ENCODE measurements around the gene OR9G4.

The OR9G4 gene

GRCh38 chr11:56740886-56741285, 7.6 kb downstream of the OR9G4 start:
- POLR2A ChIA-PET: no interaction called here
- CTCF ChIA-PET: no interaction called here
- TF ChIP-seq FOXA1 (IDR thresholded peaks at IDR 0.05): no peak
- no peak for TF ChIP-seq SUZ12 (IDR thresholded peaks at IDR 0.05)
- TF ChIP-seq ZNF384 (IDR thresholded peaks at IDR 0.05): no peak
- TF ChIP-seq BHLHE40 (IDR thresholded peaks at IDR 0.05; ENCODE audit: borderline replicate concordance): no peak
- no peak for TF ChIP-seq CTBP1 (IDR thresholded peaks at IDR 0.05; ENCODE audit: borderline replicate concordance)
- TF ChIP-seq FOXK2 (IDR thresholded peaks at IDR 0.05): no peak
- no peak for TF ChIP-seq NFRKB (IDR thresholded peaks at IDR 0.05)
- TF ChIP-seq PKNOX1 (IDR thresholded peaks at IDR 0.05): no peak
- TF ChIP-seq ARNT (IDR thresholded peaks at IDR 0.05): no peak
- no peak for TF ChIP-seq L3MBTL2 (conservative IDR thresholded peaks at IDR 0.05)
- no peak for TF ChIP-seq SP1 (IDR thresholded peaks at IDR 0.05)
- no peak for TF ChIP-seq TARDBP (IDR thresholded peaks at IDR 0.05)
- TF ChIP-seq LEF1 (IDR thresholded peaks at IDR 0.05; ENCODE audit: borderline replicate concordance): no peak
- no peak for TF ChIP-seq HDGF (IDR thresholded peaks at IDR 0.05; ENCODE audit: borderline replicate concordance)
- DNase-seq (ENCODE audit: extremely low spot score): no peak

GRCh38 chr11:56740107-56740506, 8.4 kb downstream of the OR9G4 start:
- no peak for TF ChIP-seq LEF1 (IDR thresholded peaks at IDR 0.05; ENCODE audit: borderline replicate concordance)
- TF ChIP-seq BHLHE40 (IDR thresholded peaks at IDR 0.05; ENCODE audit: borderline replicate concordance): no peak
- TF ChIP-seq CTBP1 (IDR thresholded peaks at IDR 0.05; ENCODE audit: borderline replicate concordance): no peak
- no peak for TF ChIP-seq ZNF384 (IDR thresholded peaks at IDR 0.05)
- TF ChIP-seq ARNT (IDR thresholded peaks at IDR 0.05): no peak
- no peak for TF ChIP-seq FOXA1 (IDR thresholded peaks at IDR 0.05)
- no peak for TF ChIP-seq ELF4 (IDR thresholded peaks at IDR 0.05)
- no peak for TF ChIP-seq TARDBP (IDR thresholded peaks at IDR 0.05)
- no peak for TF ChIP-seq L3MBTL2 (conservative IDR thresholded peaks at IDR 0.05)
- POLR2A ChIA-PET: no interaction called here
- CTCF ChIA-PET: no interaction called here
- DNase-seq (ENCODE audit: extremely low spot score): no peak

- TF ChIP-seq BHLHE40 (IDR thresholded peaks at IDR 0.05; ENCODE audit: borderline replicate concordance): no peak
- no peak for TF ChIP-seq ELF4 (IDR thresholded peaks at IDR 0.05)
- no peak for TF ChIP-seq FOXA1 (IDR thresholded peaks at IDR 0.05)
- TF ChIP-seq FOXK2 (IDR thresholded peaks at IDR 0.05): no peak
- TF ChIP-seq TARDBP (IDR thresholded peaks at IDR 0.05): no peak
- no peak for TF ChIP-seq LEF1 (IDR thresholded peaks at IDR 0.05; ENCODE audit: borderline replicate concordance)
- no peak for TF ChIP-seq PKNOX1 (IDR thresholded peaks at IDR 0.05)
- TF ChIP-seq NFRKB (IDR thresholded peaks at IDR 0.05): no peak
- TF ChIP-seq SUZ12 (IDR thresholded peaks at IDR 0.05): no peak
- TF ChIP-seq L3MBTL2 (conservative IDR thresholded peaks at IDR 0.05): no peak
- DNase-seq (ENCODE audit: extremely low spot score): no peak
- ChIA-PET POLR2A (no interaction called here), CTCF (no interaction called here)
These were observed 28.0 kb downstream of the OR9G4 start for GRCh38 chr11:56720513-56720912.

- DNase-seq (ENCODE audit: extremely low spot score): no peak
- TF ChIP-seq FOXM1 (IDR thresholded peaks at IDR 0.05; ENCODE audit: borderline replicate concordance) (no peak), ELF4 (IDR thresholded peaks at IDR 0.05) (no peak), FOXK2 (IDR thresholded peaks at IDR 0.05) (no peak), BHLHE40 (IDR thresholded peaks at IDR 0.05; ENCODE audit: borderline replicate concordance) (no peak), ARNT (IDR thresholded peaks at IDR 0.05) (no peak), SP1 (IDR thresholded peaks at IDR 0.05) (no peak), PKNOX1 (IDR thresholded peaks at IDR 0.05) (no peak), NFRKB (IDR thresholded peaks at IDR 0.05) (no peak), HDGF (IDR thresholded peaks at IDR 0.05; ENCODE audit: borderline replicate concordance) (no peak), L3MBTL2 (conservative IDR thresholded peaks at IDR 0.05) (no peak), CTBP1 (IDR thresholded peaks at IDR 0.05; ENCODE audit: borderline replicate concordance) (no peak)
- ChIA-PET CTCF (no interaction called here), POLR2A (no interaction called here)
These were observed 32.1 kb downstream of the OR9G4 start for GRCh38 chr11:56716379-56716854.

GRCh38 chr11:56714206-56714605, 34.3 kb downstream of the OR9G4 start:
- POLR2A ChIA-PET: no interaction called here
- CTCF ChIA-PET: no interaction called here
- TF ChIP-seq NFRKB (IDR thresholded peaks at IDR 0.05): no peak
- no peak for TF ChIP-seq CTBP1 (IDR thresholded peaks at IDR 0.05; ENCODE audit: borderline replicate concordance)
- no peak for TF ChIP-seq ZNF384 (IDR thresholded peaks at IDR 0.05)
- TF ChIP-seq SUZ12 (IDR thresholded peaks at IDR 0.05): no peak
- no peak for TF ChIP-seq PKNOX1 (IDR thresholded peaks at IDR 0.05)
- TF ChIP-seq FOXA1 (IDR thresholded peaks at IDR 0.05): no peak
- TF ChIP-seq L3MBTL2 (conservative IDR thresholded peaks at IDR 0.05): no peak
- TF ChIP-seq TARDBP (IDR thresholded peaks at IDR 0.05): no peak
- TF ChIP-seq ELF4 (IDR thresholded peaks at IDR 0.05): no peak
- TF ChIP-seq BHLHE40 (IDR thresholded peaks at IDR 0.05; ENCODE audit: borderline replicate concordance): no peak
- TF ChIP-seq ARNT (IDR thresholded peaks at IDR 0.05): no peak
- no peak for TF ChIP-seq HDGF (IDR thresholded peaks at IDR 0.05; ENCODE audit: borderline replicate concordance)
- TF ChIP-seq FOXK2 (IDR thresholded peaks at IDR 0.05): no peak
- no peak for TF ChIP-seq LEF1 (IDR thresholded peaks at IDR 0.05; ENCODE audit: borderline replicate concordance)
- TF ChIP-seq FOXM1 (IDR thresholded peaks at IDR 0.05; ENCODE audit: borderline replicate concordance): no peak
- TF ChIP-seq SP1 (IDR thresholded peaks at IDR 0.05): no peak
- no peak for DNase-seq (ENCODE audit: extremely low spot score)

GRCh38 chr11:56706486-56706885, 42.0 kb downstream of the OR9G4 start:
- ChIA-PET CTCF (no interaction called here), POLR2A (no interaction called here)
- TF ChIP-seq LEF1 (IDR thresholded peaks at IDR 0.05; ENCODE audit: borderline replicate concordance) (no peak), FOXA1 (IDR thresholded peaks at IDR 0.05) (no peak), ARNT (IDR thresholded peaks at IDR 0.05) (no peak), L3MBTL2 (conservative IDR thresholded peaks at IDR 0.05) (no peak), FOXM1 (IDR thresholded peaks at IDR 0.05; ENCODE audit: borderline replicate concordance) (no peak), PKNOX1 (IDR thresholded peaks at IDR 0.05) (no peak), ELF4 (IDR thresholded peaks at IDR 0.05) (no peak), ZNF384 (IDR thresholded peaks at IDR 0.05) (no peak), SP1 (IDR thresholded peaks at IDR 0.05) (no peak), SUZ12 (IDR thresholded peaks at IDR 0.05) (no peak), HDGF (IDR thresholded peaks at IDR 0.05; ENCODE audit: borderline replicate concordance) (no peak), NFRKB (IDR thresholded peaks at IDR 0.05) (no peak), CTBP1 (IDR thresholded peaks at IDR 0.05; ENCODE audit: borderline replicate concordance) (no peak), TARDBP (IDR thresholded peaks at IDR 0.05) (no peak), FOXK2 (IDR thresholded peaks at IDR 0.05) (no peak)
- DNase-seq (ENCODE audit: extremely low spot score): no peak

Data from HEK293T (cell line).